ENCODE results near the gene EPAS1. TPM values are rescaled to one million over a fixed set of nuclear protein-coding genes. Genes with fewer than 3 reads are reported as not detected.

Gene EPAS1
- total RNA-seq, 3 donors from 2014 or later, result 92.5 to 274 (median 229) TPM

DNA sequence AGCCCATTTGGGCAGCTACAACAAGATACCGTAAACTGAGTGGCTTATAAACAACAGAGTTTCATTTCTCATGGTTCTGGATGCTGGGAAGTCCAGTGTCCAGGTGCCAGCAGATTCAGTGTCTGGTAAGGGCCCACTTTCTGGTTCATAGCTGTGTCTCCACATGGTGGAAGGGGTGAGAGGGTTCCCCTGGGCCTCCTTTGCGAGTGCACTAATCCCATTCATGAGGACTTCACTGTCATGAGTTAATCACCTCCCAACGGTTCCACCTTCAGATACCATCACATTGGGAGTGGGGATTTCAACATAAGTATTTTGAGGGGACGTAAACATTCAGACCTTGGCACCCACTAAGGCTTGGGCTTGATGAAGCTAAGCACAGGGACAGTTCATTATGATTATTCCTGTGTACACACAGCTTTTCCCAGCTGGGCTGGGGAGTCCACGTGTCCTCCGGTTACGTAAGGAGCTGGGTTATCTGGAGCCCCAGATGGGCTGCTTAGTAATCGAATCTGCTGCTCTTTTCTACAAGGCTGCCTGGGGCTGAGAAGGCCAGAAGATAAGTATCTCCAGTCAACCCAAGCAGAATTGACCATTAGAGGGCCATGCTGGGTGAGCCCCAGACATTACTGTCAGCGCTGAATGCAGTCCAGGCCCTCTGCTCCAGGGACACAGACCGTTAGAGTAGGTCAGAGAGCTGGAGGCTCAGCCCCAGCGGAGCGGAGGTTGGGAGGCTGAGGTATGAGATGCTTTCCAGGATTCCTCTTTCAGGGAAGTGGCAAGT is 42.7 kb downstream of the EPAS1 start:
- intact Hi-C loops (cut with DNase I; ENCODE audit: low total_unique reads), result no loop called here
- no peaks in the 10 kb centered on the region for H3K27me3 ChIP-seq
- H3K9me3 ChIP-seq, result no peaks in the 10 kb centered on the region
- TF ChIP-seq, protein P1, sequence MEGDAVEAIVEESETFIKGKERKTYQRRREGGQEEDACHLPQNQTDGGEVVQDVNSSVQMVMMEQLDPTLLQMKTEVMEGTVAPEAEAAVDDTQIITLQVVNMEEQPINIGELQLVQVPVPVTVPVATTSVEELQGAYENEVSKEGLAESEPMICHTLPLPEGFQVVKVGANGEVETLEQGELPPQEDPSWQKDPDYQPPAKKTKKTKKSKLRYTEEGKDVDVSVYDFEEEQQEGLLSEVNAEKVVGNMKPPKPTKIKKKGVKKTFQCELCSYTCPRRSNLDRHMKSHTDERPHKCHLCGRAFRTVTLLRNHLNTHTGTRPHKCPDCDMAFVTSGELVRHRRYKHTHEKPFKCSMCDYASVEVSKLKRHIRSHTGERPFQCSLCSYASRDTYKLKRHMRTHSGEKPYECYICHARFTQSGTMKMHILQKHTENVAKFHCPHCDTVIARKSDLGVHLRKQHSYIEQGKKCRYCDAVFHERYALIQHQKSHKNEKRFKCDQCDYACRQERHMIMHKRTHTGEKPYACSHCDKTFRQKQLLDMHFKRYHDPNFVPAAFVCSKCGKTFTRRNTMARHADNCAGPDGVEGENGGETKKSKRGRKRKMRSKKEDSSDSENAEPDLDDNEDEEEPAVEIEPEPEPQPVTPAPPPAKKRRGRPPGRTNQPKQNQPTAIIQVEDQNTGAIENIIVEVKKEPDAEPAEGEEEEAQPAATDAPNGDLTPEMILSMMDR (IDR thresholded peaks at IDR 0.05), result no peak
- TF ChIP-seq POLR2A (IDR thresholded peaks at IDR 0.05) (no peak), POLR2AphosphoS5 (IDR thresholded peaks at IDR 0.05) (no peak)
- DNase-seq (ENCODE audit: low spot score in 2 of 2), result no peak
- H3K27ac ChIP-seq, result peak overlapping the region in 1 of 2 donors; percentile 66
- H3K4me3 ChIP-seq, result no peak overlapping the region
- peaks cover 4 to 29% of the 10 kb centered on the region in 2 donors for H3K4me1 ChIP-seq
- H3K36me3 ChIP-seq, result no peaks in the 10 kb centered on the region

DNA sequence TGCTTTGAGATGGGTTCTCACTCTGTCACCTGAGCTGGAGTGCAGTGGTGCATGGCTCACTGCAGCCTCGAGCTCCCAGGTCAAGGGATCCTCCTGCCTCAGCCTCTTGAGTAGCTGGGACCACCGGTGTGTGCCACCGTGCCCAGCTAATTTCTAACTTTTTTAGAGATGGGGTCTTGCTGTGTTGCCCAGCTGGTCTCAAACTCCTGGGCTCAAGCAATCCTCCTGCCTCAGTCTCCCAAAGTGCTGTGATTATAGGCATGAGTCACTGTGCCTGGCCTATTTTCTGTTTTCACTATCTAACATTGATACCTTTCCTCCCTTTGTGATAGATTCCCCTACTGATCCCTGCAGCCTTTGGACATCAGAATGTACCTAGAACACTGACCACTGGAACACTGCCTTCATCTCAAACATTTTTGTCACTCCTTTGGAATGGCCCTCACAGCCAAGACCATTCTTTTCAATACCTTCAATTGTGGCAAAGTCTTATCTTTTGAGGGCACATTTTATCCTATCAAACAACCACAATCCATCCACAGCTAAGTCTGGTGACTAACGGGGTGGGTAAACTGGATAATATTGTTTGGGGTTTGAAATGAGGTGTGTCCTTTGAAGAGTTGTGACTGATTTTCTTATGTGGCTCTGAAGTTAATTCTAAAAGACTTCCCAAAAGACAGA is 43.7 kb downstream of the EPAS1 start:
- Histone ChIP-seq H3K9me3 (no peaks in the 10 kb centered on the region), H3K4me1 (peaks cover 4 to 23% of the 10 kb centered on the region in 2 donors), H3K27me3 (no peaks in the 10 kb centered on the region), H3K36me3 (no peaks in the 10 kb centered on the region), H3K4me3 (no peak overlapping the region), H3K27ac (no peak overlapping the region)
- intact Hi-C loops (cut with DNase I; ENCODE audit: low total_unique reads), result no loop called here
- DNase-seq (ENCODE audit: low spot score in 2 of 2), result no peak
- TF ChIP-seq POLR2AphosphoS5 (IDR thresholded peaks at IDR 0.05) (no peak), POLR2A (IDR thresholded peaks at IDR 0.05) (no peak)
- TF ChIP-seq, protein P1 (IDR thresholded peaks at IDR 0.05), result no peak

DNA sequence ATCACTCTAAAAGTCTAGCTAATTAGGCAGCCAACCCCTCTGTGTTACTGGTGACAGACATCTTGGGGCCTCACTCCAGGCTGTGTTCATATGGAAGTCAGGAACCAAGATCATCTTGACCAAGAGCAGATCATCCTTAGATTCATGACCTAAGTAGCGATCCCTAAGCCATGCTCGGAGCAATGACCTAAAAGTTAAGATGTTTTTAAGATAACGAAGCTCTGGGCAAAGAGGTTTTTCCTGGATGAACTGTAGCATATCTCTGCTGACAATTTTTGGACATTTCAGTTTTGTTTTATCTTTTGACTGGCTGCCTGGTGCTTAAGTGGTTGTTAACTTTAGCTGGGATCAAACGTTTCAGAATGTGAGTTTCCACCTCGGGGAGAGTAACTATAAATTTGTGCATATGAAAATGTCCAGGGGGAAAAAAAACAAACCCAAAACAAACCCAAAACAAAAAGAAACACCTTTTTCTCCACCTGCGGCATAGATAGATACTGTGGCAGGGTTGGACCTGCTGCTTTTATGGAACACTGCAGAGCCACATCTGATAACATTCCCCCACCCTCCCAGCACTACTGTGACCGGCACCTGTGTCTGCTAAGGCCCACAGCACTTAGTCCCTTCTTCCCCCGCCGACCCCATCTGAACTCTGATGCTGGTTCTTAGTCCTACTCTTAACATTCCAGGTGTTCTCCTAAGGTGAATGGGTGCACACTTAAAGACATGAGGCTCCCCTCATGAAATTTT is 45.5 kb downstream of the EPAS1 start:
- Histone ChIP-seq H3K9me3 (no peaks in the 10 kb centered on the region), H3K27ac (no peak overlapping the region), H3K27me3 (no peaks in the 10 kb centered on the region), H3K4me1 (peaks cover 4 to 5% of the 10 kb centered on the region in 2 donors), H3K4me3 (no peak overlapping the region), H3K36me3 (no peaks in the 10 kb centered on the region)
- intact Hi-C loops (cut with DNase I; ENCODE audit: low total_unique reads), result no loop called here
- TF ChIP-seq POLR2AphosphoS5 (IDR thresholded peaks at IDR 0.05), result no peak
- TF ChIP-seq POLR2A (IDR thresholded peaks at IDR 0.05), result no peak
- TF ChIP-seq, protein P1 (IDR thresholded peaks at IDR 0.05), result no peak
- DNase-seq (ENCODE audit: low spot score in 2 of 2), result no peak

DNA sequence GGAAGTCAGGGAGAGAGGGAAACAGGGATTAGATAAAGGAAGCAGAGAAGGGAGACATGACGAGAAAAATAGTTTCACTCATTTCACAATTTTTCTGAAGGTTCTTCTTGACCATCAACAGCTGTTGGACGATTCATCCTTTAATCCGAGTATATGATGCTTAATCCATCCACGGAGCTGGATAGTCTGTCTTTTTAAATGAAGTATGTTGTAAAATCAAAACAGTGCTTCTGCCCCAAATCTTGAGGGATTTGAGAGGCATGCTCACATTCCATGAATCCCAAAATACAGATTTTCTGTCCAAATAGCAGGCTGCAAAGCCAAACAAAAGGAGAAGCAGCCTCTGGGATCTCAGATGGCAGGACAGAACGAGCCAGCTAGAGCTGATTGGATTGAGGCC is 47.5 kb downstream of the EPAS1 start:
- DNase-seq (ENCODE audit: low spot score in 2 of 2), result no peak
- intact Hi-C loops (cut with DNase I; ENCODE audit: low total_unique reads), result no loop called here
- H3K4me1 ChIP-seq, result peaks cover 0 to 3% of the 10 kb centered on the region in 2 donors
- H3K27me3 ChIP-seq, result no peaks in the 10 kb centered on the region
- H3K9me3 ChIP-seq, result no peaks in the 10 kb centered on the region
- H3K36me3 ChIP-seq, result no peaks in the 10 kb centered on the region
- H3K27ac ChIP-seq, result no peak overlapping the region
- TF ChIP-seq, protein P1 (IDR thresholded peaks at IDR 0.05), result no peak
- TF ChIP-seq POLR2AphosphoS5 (IDR thresholded peaks at IDR 0.05), result no peak
- H3K4me3 ChIP-seq, result no peak overlapping the region

Data from breast epithelium (tissue), 4 donors.